Left renal cortex interstitium (tissue), 4 donors: Measurements from ENCODE around the gene ME2. TPM values are rescaled to one million over a fixed set of nuclear protein-coding genes. Genes with fewer than 3 reads are reported as not detected.
"Not testable (repeated sequence)": the region's sequence is repeated elsewhere in the genome, so short reads cannot be mapped to it uniquely, and the experiment has no call there.

Experiments
- DNase-seq, 4 donors: peaks; one replicate each; pipeline ENCODE4 v3.0.0-alpha.2; 2013; ENCODE audit warnings: low read depth in 4 of 4, low spot score in 2 of 4, missing footprints in 1 of 4
- polyA plus RNA-seq, 4 donors: library from polyadenylated mRNA; unstranded; fragments of 120-200 nt; gene quantifications; one replicate each; pipeline ENCODE4 v1.2.1, GENCODE V29; 2013; ENCODE audit not compliant: insufficient read length in 4 of 4

ME2 gene
- polyA plus RNA-seq, result 10 to 100 TPM; 33.8 to 38.0 (median 36.4) TPM

DNA sequence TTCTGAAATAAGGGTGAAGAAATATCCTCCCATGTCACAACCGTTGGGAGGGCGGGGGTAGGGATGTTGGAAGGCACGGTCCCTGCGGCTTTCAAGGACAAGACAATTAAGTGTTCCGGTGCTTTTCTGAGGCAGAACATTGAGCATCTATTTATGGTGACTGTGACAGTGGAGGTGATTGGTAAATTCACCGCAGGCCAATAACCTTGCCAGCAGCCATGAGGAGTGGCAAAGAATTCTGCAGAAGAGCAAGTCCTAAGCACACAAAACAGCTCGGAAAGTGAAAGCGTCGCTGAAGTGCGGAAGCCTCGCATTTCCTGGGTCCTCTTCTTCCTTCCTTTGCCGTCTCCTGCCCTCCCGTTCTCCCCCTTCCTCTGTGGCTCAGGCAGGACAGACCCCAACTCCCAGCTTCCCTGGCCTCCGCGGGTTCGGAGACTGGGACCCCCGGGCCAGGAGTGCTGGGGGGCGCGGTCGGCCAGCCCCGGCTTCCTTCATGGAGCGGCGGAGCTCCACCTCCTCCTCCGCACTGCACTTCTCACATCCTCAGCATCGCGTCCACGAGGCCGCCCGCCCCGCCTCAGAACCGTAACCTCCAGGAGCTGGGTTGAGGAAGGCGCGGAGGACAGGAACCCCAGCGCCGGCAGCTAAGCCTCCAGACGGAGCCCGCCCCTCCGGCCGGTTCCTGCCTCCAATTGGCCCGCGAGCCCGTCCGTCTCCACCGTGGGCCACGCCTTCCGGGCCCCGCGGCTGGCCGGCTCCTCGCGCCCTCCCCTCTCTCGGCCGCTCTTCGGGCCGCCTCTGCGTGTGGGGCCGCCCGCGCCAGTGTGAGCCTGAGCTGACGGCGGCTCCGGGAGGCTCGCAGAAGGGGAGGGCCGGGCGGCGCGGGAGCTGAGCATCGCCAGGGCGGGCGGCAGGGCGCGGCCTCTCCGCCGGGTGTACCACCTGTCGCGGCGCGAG lies at the start of gene ME2:
ME2 (plus strand) TSS at position 774 of the 957 bp plus-strand sequence. CDS start 16,703 bp downstream, outside the sequence.
- DNase-seq, result peak; percentile 73 to 86 (median 79)

DNA sequence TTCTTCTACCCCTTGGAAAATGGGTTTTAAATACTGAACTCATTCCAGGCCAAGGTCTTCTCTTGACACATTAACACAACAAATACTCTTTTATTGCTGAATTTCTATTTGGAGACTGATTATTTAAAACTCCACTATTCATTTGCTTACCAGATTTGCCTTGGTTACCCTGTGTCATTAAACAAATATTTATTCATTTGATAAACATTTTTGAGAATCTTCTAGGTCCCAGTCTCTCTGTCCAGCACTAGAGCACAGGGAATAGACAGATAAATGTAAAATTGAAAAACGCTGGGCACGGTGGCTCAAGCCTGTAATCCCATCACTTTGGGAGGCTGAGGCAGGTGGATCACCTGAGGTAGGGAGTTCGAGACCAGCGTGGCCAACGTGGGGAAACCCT lies 49.3 kb upstream of the ME2 start:
- DNase-seq, result no peak

DNA sequence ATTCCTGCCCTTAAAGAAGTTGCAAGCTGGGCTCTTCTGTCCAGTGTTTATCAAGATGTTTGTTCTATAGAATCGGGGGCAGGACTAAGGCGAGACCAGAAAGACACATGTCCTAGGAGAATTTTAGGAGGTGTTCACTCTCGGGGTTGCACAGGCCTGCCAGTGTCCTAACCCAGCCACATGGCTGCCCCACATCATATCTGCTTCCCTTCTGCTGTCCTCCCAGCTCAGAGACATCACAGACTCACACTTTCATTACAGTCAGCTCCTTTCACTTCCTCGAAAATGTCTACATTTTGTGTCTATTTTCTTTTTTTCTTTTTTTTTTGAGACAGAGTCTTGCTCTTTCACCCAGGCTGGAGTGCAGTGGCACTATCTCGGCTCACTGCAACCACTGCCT lies 48.4 kb upstream of the ME2 start:
- DNase-seq, result no peak

DNA sequence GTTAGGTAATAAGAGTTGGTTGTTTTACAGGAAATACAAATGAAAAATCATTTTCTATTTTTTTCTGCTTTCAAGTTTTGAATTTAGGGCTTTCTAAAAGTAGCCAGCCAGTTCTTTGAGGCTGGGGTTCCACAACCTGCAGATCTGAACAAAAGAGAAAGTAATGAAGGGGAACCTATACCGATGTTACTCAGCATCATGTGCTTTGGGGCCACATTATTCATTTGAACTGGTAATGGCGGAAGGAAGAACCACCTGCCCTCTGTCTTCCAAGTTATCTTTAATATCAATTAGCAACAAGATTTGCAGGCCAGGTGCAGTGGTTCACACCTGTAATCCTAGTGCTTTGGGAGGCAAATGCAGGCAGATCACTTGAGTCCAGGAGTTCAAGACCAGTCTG lies 46.2 kb upstream of the ME2 start:
- no peak for DNase-seq

DNA sequence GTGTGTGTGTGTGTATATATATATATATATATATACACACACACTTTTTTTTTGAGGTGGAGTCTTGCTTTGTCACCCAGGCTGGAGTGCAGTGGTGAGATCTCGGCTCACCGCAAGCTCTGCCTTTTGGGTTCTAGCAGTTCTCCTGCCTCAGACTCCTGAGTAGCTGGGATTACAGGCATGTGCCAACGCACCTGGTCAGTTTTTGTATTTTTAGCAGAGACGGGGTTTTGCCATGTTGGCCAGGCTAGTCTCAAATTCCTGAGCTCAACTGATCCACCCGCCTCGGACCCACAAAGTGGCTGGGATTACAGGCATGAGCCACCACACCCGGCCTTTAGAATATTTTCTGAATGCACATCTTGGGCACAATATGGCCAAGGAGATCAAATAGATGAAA lies 45.4 kb upstream of the ME2 start:
- DNase-seq, result not testable (repeated sequence)

DNA sequence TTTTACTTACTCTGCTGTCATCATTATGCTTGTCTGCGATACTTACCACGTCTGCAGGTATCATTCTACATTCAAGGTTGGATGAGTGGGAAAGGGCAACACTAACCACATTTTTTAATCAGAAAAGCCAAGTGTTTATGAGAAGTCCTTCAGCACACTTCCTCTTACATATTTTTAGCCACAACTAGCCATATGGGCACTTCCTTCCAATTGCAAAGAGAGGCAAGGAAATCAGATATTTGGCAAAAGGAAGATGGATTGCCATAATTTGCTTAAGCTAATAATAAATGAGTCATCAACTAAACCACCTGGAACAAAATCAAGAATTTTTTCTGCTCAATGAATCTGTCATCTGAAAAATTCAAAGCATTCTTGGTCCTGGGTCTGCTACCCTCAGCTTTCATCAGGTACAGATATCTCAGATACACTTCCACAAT lies 42.4 kb upstream of the ME2 start:
- DNase-seq, result no peak

DNA sequence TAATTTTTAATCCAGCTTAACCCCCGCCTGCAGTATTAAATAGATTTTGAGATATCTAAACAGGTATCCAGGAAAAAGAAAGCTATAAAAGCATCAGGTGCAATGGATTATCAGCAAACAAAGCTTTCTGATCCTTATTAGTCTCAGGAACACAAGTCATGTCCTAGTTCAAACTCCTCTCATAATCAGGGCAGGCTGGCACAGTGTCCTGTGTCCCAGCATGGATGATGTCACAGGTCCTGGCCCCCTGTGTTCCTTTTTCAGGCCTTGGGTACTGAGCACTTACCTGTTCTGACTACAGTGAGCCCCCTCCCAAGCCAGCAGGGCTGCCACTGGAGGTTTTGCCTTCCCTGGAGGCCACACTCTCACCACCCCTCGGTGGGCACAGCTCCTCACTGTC lies 39.6 kb upstream of the ME2 start:
- DNase-seq, result no peak

DNA sequence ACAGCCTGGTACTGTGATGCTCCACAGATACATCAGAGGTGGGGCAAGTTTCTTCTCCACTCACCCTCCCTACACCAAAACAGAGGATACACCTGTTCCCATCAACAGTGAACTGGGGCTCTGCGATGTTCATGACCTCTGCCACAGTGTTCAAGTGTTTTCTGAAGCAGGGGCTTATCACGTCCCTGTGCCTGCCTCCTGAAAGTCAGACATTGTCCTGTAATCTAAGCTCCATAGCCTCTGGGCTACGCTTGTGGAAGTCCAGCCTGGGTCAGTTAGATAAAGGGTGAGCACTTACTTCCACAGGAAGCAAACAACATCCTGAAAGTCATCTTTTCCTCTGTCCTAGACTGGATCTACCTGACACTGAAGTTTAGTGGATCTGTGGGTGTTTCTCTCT lies 38.9 kb upstream of the ME2 start:
- no peak for DNase-seq

DNA sequence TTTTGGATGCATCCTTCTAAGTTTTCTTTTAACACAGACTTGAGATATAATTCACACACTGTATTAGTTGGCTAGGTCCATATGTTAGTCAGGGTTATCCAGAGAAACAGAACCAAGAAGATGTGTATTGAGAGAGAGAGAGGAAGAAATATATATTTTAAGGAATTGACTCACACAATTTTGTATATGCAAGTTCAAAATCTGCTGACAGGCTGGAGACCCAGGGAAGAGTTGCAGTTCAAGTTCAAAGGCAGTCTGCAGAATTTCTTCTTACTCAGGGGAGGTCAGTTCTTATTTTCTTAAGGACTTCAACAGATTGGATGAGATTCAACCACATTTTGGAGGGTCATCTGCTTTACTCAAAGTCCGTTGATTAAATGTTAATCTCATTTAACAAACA lies 36.1 kb upstream of the ME2 start:
- no peak for DNase-seq

DNA sequence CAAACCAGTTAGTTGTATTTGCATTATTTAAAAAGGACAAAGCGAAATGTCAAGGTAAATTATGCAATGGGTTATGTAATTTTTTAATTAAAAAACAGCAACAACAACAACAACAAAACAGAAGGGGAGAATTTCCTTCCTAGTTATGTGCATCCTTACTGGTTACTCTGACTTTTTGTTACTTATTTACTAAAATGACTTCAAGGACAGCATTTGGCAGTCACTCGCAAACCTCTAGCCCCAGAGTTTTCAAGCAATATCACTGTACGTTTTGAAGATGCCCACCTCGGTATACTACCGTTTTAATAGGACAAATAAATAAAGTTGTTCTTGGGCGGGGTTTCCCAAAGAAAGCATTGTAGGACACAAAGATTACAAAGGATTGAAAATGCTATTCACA lies 34.4 kb upstream of the ME2 start:
- no peak for DNase-seq

DNA sequence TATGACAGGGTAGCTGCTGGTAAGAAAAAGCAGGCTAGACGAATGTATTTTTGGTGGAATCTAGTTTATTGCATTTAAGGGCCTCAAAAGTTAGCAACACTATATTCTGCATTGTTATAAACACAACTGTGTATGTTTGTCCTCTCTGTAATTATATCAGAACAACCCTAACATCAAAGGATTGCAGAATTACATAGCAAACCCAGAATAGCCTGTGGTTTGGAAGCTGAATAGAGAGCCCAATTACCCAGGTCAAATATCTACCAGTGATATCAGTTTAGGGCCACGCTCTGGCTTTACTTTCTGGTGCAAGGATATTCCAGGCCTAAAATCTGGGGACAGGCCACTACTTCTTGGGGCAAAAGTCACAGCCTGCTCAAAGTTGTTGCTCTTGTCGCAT lies 34.0 kb upstream of the ME2 start:
- DNase-seq, result no peak

DNA sequence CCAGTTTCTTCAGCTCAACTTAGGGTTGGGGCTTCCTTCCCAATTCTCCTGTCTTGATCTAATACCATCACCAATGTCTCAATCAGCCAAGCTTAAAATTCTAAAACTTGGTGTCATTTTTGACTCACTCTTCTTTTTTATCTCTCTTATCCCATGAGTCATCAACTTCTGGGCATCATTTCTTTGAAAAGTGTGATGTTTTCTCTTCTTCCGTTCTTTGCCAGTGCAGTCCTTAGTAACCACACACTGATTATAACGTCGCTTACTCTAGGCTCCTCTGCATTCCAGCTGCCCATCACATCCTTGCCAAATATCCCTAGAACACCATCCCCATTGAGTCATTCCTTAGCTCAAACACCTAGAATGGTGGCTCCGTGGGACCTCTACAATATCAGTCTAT lies 31.7 kb upstream of the ME2 start:
- DNase-seq, result no peak

DNA sequence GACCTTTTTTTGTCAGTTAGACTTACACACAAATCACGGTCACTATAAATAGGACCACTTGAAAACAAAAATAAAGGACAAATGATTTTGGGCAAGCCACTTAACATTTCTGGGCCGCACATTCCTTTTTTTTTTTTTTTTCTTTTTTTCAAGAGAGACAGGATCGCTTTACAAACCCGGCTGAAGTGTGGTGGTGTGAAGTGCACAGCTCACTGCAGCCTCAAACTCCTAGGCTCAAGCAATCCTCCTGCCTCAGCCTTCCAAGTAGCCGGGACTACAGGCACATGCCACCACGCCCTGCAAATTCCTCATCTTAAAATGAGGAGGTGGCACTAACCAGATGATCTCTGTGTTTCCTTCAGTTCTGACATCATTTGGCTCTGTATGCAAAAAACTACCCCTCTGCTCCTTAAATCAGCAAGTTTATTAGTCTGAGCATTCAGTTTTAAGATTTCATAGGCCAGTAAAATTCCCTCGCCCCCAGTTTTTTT lies 30.8 kb upstream of the ME2 start:
- DNase-seq, result no peak

DNA sequence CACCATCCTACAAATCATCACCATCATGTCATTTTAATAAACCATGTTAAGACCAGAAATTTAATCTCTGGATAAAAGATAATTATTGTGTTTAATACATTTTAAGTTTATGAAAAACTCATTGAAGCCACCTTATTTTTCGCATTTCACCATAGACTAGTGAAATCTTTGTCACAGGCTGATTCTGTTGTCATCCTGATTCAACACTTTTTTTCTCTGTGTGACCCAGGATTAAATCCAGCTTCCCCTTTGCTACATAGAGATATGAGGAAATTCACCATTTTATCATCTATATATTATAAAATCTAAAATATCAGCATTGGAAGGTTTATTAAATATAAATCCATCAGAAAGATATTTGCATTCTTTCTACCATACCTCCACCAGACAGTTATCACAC lies 29.9 kb upstream of the ME2 start:
- no peak for DNase-seq

DNA sequence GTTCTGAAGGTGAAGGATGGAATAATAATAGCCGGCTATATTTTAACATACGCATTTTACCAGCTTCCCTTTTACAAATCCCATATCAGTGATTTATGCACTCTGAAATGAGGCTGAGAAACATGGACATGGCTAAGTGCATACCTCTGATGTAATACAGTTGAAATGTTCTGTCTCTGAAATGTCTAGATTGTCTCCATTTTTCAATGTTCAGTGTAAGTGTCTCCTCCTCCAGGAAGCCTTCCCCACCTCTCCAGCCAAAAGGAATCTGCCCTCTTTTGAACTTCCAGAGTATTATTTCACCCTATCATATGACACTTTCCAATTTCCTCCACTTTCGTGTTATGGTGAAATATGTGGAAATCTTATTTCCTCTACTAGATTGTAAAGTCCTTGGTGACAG lies 29.5 kb upstream of the ME2 start:
- no peak for DNase-seq

DNA sequence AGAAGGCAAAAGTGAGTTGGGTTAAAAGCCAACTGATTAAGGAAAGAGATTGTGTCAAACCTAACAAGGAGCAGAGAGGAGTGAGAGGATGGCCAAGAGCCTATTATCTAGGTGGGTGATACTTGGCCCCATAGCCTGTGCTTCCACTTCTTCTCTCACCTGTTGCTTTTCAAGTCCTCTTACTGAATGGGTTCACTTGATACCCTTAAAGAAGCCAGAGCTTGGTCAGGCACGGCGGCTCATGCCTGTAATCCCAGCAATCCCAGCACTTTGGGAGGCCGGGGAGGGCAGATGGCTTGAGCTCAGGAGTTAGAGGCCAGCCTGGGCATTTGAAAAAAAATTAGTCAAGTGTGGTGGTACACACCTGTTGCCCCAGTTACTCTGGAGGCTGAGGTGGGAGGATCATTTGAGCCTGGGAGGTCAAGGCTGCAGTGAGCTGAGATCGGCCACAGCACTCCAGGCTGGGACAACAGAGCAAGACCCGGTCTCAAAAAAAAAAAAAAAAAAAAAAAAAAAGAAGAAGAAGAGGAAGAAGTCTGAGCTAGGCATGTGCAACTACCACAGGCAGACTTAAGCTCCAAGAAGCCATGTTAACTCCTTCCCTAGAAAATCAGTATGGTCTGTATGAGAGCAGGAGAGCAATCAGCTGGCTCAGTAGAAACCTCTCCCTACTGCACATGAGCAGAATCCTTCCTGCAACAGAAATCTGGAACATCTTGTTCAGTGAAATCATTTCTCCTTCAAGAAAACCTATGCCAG lies 28.4 kb upstream of the ME2 start:
- no peak for DNase-seq

DNA sequence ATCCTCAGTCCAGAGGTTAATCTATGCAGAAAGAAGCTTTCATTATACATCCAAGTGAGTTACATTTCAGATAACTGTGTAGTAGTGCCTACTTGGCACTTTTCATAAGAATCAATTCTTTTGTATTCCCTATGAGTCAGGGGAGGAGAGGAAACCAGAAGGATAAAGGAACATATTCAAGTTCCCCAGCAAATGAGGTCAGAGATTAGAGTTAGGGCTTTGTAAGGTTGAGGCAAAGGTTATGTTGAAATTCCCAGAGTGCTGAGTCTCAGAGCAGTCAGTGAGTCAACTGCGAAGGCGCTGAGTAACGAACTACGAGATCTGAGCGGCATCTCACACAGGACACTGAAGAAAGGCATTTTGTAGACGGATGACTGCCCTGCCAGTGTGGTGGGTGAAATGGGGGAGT lies 25.1 kb upstream of the ME2 start:
- DNase-seq, result no peak

DNA sequence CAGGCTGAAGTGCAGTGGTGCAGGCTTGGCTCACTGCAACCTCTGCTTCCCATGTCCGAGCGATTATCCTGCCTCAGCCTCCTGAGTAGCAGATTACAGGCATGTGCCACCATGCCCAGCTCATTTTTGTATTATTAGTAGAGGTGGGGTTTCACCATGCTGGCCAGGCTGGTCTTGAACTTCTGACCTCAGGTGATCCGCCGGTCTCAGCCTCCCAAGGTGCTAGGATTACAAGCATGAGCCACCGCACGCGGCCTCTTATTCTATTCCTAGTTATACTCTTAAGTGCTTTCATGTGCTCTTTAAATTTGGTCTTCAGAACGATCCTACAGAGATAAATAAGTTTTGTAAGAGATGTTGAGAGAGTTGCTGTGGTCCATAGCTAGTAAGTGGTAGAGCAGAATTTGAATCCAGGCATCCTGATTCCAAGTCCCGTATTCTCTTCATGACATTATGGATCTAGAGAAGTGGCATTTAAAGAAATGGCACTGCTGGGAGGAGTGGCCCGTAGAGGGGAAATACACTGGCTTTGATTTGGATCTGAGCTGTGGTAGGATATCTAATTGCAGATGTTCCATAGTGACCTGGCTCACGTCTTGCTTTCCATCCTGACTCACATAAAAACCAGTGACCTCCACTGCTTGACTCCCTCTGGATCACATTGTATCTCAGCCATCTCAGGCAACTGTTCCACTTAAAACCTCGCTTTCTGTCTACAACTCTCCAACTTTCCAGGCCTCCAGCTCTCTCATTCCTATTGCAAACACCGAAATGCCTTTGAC lies 22.8 kb upstream of the ME2 start:
- DNase-seq, result peak in 1 of 4 donors; percentile 19

DNA sequence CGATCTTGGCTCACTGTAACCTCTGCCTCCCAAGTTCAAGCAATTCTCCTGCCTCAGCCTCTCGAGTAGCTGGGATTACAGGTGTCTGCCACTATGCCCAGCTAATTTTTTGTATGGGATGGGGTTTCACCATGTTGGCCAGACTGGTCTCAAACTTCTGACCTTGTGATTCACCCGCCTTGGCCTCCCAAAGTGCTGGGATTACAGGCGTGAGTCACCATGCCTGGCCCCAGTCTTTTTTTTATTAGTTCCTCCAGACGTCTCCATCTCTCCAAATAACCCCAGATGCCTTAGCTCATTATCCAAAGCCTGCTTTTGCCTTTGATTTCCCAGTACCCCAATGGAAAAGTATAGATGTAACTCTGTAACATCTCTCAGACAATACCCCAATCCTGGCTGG lies 21.8 kb upstream of the ME2 start:
- DNase-seq, result not testable (repeated sequence)

DNA sequence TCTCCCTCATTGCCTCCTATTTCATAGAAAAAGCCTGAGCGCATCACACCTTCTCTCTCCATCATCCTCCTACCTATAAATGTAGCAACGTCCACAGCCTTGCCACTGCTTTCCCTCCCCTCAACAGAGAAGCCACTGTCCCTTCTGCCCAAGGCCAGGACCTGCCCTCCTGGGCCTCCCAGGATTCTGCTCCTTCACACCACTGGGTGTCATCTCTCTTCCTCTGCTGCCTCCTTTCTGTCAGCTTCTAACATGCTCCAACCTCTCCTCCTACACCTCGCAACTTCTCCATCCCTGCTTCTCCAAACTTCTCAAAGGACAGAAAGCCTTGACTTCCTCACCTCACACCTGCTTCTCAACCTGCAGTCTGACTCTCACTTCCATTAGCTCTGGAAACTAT lies 21.2 kb upstream of the ME2 start:
- DNase-seq, result no peak
